Measurements from ENCODE around the gene TMPRSS9. TPM values are rescaled to one million over a fixed set of nuclear protein-coding genes. Genes with fewer than 3 reads are reported as not detected.

The TMPRSS9 gene
- total and polyA plus RNA-seq, 2 experiments from 2014 or later = 0.28 TPM; not detected in 1

- Histone ChIP-seq H3K79me2 (ENCODE audit: insufficient read depth) (peaks cover 16% of the 10 kb centered on the region; the same call in 1 of the 2 replicates), H3K4me2 (ENCODE audit: unreplicated experiment) (no peak overlapping the region), H4K20me1 (ENCODE audit: insufficient read depth) (no peaks in the 10 kb centered on the region), H2AFZ (no peak overlapping the region), H3K4me1 (ENCODE audit: insufficient read depth) (no peaks in the 10 kb centered on the region), H3K27ac (no peak overlapping the region), H3K9me2 (ENCODE audit: insufficient read depth) (no peaks in the 10 kb centered on the region), H3K36me3 (ENCODE audit: low read depth) (no peaks in the 10 kb centered on the region), H3K9me3 (ENCODE audit: low read depth) (no peaks in the 10 kb centered on the region), H3K9ac (no peak overlapping the region), H3F3A (ENCODE audit: insufficient read depth) (no peaks in the 10 kb centered on the region; the same call in 1 of the 2 replicates), H3K27me3 (replicated peaks; ENCODE audit: insufficient read depth) (no peaks in the 10 kb centered on the region), H3K4me3 (no peak overlapping the region)
- in situ Hi-C loops (cut with MboI) = no loop called here
- DNase-seq = no peak
- no peak for TF ChIP-seq EZH2phosphoT487 (IDR thresholded peaks at IDR 0.05; ENCODE audit: insufficient read depth, low read depth)
- TF ChIP-seq EZH2 (IDR thresholded peaks at IDR 0.05; ENCODE audit: insufficient read depth, poor library complexity, severe bottlenecking) = no peak
- 77 to 81% methylated on average over 13 of the region's 13 CpGs for WGBS, 2 experiments (ENCODE audit: low coverage in 1 of 2, low lambda C conversion rate in 2 of 2, missing lambda C conversion rate in 2 of 2)
These were observed 57.9 kb downstream of the TMPRSS9 start for GRCh38 chr19:2417881-2418406.

GRCh38 chr19:2419754-2420153 lies 59.7 kb downstream of the TMPRSS9 start:
- H3K9me2 ChIP-seq (ENCODE audit: insufficient read depth) = no peaks in the 10 kb centered on the region
- in situ Hi-C loops (cut with MboI) = no loop called here
- H2AFZ ChIP-seq = no peak overlapping the region
- no peak overlapping the region for H3K4me2 ChIP-seq (ENCODE audit: unreplicated experiment)
- H3K79me2 ChIP-seq (ENCODE audit: insufficient read depth) = peaks cover 28% of the 10 kb centered on the region
- no peaks in the 10 kb centered on the region for H3K4me1 ChIP-seq (ENCODE audit: insufficient read depth)
- 96 to 98% methylated on average over 7 of the region's 7 CpGs for WGBS, 2 experiments (ENCODE audit: low coverage in 1 of 2, low lambda C conversion rate in 2 of 2, missing lambda C conversion rate in 2 of 2)
- H3K4me3 ChIP-seq = no peak overlapping the region
- DNase-seq = no peak
- H3K9me3 ChIP-seq (ENCODE audit: low read depth) = no peaks in the 10 kb centered on the region
- no peaks in the 10 kb centered on the region for H3K36me3 ChIP-seq (ENCODE audit: low read depth)
- H3F3A ChIP-seq (ENCODE audit: insufficient read depth) = no peaks in the 10 kb centered on the region; the same call in 1 of the 2 replicates
- H3K27ac ChIP-seq = no peak overlapping the region
- no peak overlapping the region for H3K9ac ChIP-seq
- H3K27me3 ChIP-seq (replicated peaks; ENCODE audit: insufficient read depth) = no peaks in the 10 kb centered on the region
- TF ChIP-seq EZH2 (IDR thresholded peaks at IDR 0.05; ENCODE audit: insufficient read depth, poor library complexity, severe bottlenecking) = no peak
- no peak for TF ChIP-seq EZH2phosphoT487 (IDR thresholded peaks at IDR 0.05; ENCODE audit: insufficient read depth, low read depth)
- H4K20me1 ChIP-seq (ENCODE audit: insufficient read depth) = no peaks in the 10 kb centered on the region

- no peak for DNase-seq
- Histone ChIP-seq H3F3A (ENCODE audit: insufficient read depth) (no peaks in the 10 kb centered on the region; the same call in 1 of the 2 replicates), H3K9me3 (ENCODE audit: low read depth) (no peaks in the 10 kb centered on the region), H3K4me3 (no peak overlapping the region), H3K4me1 (ENCODE audit: insufficient read depth) (peaks cover 1% of the 10 kb centered on the region; the same call in 1 of the 2 replicates), H3K4me2 (ENCODE audit: unreplicated experiment) (no peak overlapping the region), H3K27me3 (replicated peaks; ENCODE audit: insufficient read depth) (no peaks in the 10 kb centered on the region), H3K9me2 (ENCODE audit: insufficient read depth) (no peaks in the 10 kb centered on the region), H3K79me2 (ENCODE audit: insufficient read depth) (peaks cover 33% of the 10 kb centered on the region), H2AFZ (no peak overlapping the region), H3K36me3 (ENCODE audit: low read depth) (no peaks in the 10 kb centered on the region), H3K9ac (no peak overlapping the region), H3K27ac (no peak overlapping the region), H4K20me1 (ENCODE audit: insufficient read depth) (no peaks in the 10 kb centered on the region)
- no peak for TF ChIP-seq EZH2phosphoT487 (IDR thresholded peaks at IDR 0.05; ENCODE audit: insufficient read depth, low read depth)
- TF ChIP-seq EZH2 (IDR thresholded peaks at IDR 0.05; ENCODE audit: insufficient read depth, poor library complexity, severe bottlenecking) = no peak
- in situ Hi-C loops (cut with MboI) = no loop called here
- WGBS, 2 experiments (ENCODE audit: low coverage in 1 of 2, low lambda C conversion rate in 2 of 2, missing lambda C conversion rate in 2 of 2) = 93 to 96% methylated on average over 2 of the region's 2 CpGs
These were observed 60.4 kb downstream of the TMPRSS9 start for GRCh38 chr19:2420490-2420889.

GRCh38 chr19:2421581-2422306 lies 61.7 kb downstream of the TMPRSS9 start:
- Histone ChIP-seq H3K4me2 (ENCODE audit: unreplicated experiment) (no peak overlapping the region), H4K20me1 (ENCODE audit: insufficient read depth) (no peaks in the 10 kb centered on the region), H3K9me2 (ENCODE audit: insufficient read depth) (no peaks in the 10 kb centered on the region), H3K9ac (no peak overlapping the region), H3K4me3 (no peak overlapping the region), H3F3A (ENCODE audit: insufficient read depth) (no peaks in the 10 kb centered on the region; the same call in 1 of the 2 replicates), H3K36me3 (ENCODE audit: low read depth) (no peaks in the 10 kb centered on the region), H3K79me2 (ENCODE audit: insufficient read depth) (peaks cover 46% of the 10 kb centered on the region), H2AFZ (no peak overlapping the region), H3K27me3 (replicated peaks; ENCODE audit: insufficient read depth) (no peaks in the 10 kb centered on the region), H3K4me1 (ENCODE audit: insufficient read depth) (peaks cover 11% of the 10 kb centered on the region), H3K27ac (no peak overlapping the region), H3K9me3 (ENCODE audit: low read depth) (no peaks in the 10 kb centered on the region)
- in situ Hi-C loops (cut with MboI) = no loop called here
- no peak for DNase-seq
- TF ChIP-seq EZH2phosphoT487 (IDR thresholded peaks at IDR 0.05; ENCODE audit: insufficient read depth, low read depth) (no peak), EZH2 (IDR thresholded peaks at IDR 0.05; ENCODE audit: insufficient read depth, poor library complexity, severe bottlenecking) (no peak)
- 90 to 92% methylated on average over 21 to 23 of the region's 23 CpGs for WGBS, 2 experiments (ENCODE audit: low coverage in 1 of 2, low lambda C conversion rate in 2 of 2, missing lambda C conversion rate in 2 of 2)

Measured in GM23248 (cell line).